NCI-H1092 treated with DMSO at 0.1 percent for 48 hours (cell line): ENCODE measurements around the gene ARMS2.

Experiments used
- DNase-seq: peaks from one replicate; lab custom pipeline; 2025; lab: John Stamatoyannopoulos, UW

ARMS2 gene

DNA sequence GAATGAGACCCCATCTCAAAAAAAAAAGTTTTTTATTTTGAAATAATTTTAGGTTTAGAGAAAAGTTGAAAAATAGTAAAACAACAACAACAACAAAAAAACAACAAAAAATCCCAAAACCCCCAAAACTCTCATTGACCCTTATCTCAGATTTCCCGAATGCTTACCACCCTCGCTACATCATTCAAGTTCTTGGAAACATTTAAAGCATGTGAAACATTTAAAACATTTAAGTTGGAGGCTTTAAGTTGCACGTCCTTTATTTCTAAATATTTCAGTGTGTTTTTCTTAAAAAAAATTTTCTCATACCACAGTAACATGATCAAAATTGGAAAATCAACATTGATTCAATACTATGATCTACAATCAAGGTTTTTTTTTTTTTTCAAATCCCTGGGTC, 382 bp upstream of the ARMS2 start:
- DNase-seq: no peak

- no peak for DNase-seq
These were observed 1.1 kb downstream of the ARMS2 start for GRCh38 chr10:122455376-122456079.

DNA sequence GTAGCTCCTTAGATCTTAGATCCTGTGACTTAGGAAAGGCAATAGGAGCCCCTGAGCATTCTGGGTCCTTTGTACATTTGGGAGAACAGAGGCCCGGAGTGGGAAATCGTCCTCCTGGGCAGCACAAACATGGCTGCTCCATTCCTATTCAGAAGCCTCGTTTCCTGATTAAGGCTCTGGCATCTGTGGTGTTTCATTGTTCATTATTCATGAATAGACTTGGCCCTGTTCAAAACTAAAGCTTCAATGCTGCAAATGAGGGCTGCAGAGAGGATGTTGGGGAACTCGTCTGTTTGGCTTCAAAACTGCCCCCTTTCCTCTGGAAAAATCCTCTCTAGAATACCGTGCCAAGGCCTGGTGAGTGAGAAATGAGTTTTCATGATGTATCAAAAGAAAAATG, 3.5 kb downstream of the ARMS2 start:
- no peak for DNase-seq

GRCh38 chr10:122458693-122459092, 4.2 kb downstream of the ARMS2 start:
- DNase-seq: no peak

DNA sequence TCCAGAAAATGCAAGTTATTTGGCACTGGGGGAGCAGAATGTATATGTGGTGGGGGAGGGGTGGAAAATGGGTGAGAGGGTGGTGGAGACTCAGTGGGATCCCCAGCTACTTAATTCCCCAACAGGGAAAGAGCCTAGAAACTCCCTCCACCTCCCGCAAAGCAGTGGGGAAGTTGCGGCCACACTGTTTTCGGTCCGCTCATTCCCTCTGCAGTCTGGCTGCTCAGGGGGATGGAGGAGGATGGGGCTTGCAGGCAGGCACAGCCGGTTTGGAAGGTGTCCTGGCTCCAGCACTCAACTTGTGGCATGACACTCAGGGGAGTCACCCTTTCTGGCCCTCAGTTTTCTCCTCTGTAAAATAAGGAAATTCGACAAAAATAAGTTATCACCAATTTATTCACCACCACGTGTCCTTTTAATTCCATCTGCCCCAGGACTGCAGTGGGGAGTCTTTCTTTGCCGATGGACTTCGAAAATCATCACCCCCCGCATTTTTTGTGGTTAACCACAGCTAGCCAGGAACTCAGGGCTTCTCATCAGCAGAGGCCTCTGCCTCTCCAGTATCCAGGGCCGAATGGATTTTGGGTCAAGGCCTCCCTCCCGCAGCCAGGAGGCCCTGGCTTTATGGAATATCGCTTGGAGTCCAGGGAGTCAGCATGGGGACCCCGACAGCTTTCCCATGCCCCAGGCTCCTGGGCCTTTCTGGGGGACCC, 5.3 kb downstream of the ARMS2 start:
- no peak for DNase-seq

DNA sequence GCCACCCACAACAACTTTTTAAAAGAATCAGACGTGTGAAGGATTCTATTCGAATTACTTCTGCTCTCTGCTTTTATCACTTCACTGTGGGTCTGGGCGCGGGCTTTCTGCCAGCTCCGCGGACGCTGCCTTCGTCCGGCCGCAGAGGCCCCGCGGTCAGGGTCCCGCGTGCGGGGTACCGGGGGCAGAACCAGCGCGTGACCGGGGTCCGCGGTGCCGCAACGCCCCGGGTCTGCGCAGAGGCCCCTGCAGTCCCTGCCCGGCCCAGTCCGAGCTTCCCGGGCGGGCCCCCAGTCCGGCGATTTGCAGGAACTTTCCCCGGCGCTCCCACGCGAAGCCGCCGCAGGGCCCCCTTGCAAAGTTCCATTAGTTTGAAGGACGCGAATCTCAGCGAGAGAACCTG, 6.4 kb downstream of the ARMS2 start:
- DNase-seq: no peak

DNA sequence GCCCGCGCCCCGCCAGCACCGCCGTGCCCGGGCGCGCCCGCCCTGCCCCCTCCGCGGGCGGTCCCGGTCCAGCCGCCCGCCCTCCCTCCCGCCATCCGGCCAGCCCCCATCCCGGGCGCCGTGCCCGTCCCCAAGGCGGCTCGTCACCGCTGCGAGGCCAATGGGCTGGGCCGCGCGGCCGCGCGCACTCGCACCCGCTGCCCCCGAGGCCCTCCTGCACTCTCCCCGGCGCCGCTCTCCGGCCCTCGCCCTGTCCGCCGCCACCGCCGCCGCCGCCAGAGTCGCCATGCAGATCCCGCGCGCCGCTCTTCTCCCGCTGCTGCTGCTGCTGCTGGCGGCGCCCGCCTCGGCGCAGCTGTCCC, 6.9 kb downstream of the ARMS2 start, which contains the start of gene HTRA1:
HTRA1 (plus strand) TSS at position 187 of the 362 bp plus-strand sequence; CDS start at position 287, 100 bp downstream.
- no peak for DNase-seq

GRCh38 chr10:122461729-122462532, 7.5 kb downstream of the ARMS2 start:
- DNase-seq: peak; percentile 5

GRCh38 chr10:122462533-122463465, 8.3 kb downstream of the ARMS2 start:
- no peak for DNase-seq

- no peak for DNase-seq
These were observed 9.2 kb downstream of the ARMS2 start for GRCh38 chr10:122463466-122464249.

- DNase-seq: no peak
These were observed 9.7 kb downstream of the ARMS2 start for GRCh38 chr10:122464250-122464510.

- peak; percentile 3 for DNase-seq
These were observed 10.1 kb downstream of the ARMS2 start for GRCh38 chr10:122464586-122464985.

GRCh38 chr10:122465401-122466040, 11.1 kb downstream of the ARMS2 start:
- no peak for DNase-seq

GRCh38 chr10:122466951-122467381, 12.5 kb downstream of the ARMS2 start:
- DNase-seq: no peak

DNA sequence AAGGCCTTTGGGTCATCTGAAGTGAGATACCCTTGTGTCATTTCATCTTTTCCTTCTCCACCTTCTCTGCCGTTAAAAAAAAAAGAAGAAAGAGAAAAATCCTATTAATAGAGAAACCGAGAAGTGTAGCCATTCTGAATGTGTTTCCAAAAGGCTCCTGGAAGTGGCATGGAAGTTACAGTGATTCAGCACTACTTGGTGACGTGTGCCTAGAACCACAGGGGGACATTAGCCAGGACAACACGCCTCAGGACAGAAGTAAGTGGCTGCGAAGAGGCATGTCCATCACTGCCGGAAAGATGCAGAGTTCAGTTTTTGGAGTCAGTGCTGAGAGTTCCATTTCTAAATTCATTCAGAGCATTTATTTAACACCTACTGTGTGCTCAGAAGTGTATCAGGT, 13.2 kb downstream of the ARMS2 start:
- DNase-seq: no peak

GRCh38 chr10:122468307-122468925, 14.0 kb downstream of the ARMS2 start:
- DNase-seq: no peak

DNA sequence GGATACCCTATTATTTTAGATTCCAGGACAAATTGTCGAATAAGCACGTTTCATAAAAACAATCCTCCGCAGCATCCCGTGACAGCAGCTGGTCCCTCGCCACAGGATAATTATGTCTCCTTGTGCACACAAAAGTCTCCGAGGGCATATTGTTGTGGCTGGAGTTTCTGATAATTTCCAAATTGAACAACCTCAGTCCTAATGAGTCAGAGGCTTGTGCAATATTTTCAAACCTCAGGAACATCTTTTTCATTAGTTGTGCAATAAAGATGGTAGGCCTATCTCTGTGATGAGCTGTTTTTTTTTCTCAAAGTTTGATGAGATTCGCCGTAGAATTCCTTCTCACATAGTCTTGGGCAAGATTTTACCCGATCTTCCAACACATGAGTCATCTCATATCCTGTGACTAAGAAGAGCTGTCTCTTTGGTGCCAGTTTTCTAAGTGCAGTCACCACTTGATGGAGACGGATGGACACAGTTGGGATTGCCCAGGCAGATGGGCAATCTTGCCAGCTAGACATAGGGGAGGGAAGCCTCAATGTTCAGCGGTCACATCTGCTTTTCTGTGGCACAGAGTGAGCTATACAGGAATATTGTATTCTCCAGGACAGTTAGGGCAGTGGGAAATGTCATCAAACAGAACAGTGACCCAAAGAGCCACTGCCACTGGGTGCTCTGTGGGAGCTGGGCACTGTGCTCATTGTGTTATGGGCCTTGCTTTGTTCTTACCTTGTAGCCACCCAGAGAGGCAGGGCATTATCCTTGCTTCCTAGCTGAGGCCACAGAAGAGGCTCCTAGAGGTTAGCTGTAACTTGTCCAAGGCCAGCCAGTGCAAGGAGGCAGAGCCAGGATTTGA, 14.7 kb downstream of the ARMS2 start:
- no peak for DNase-seq

- no peak for DNase-seq
These were observed 15.4 kb downstream of the ARMS2 start for GRCh38 chr10:122469848-122470247.

- no peak for DNase-seq
These were observed 17.2 kb downstream of the ARMS2 start for GRCh38 chr10:122471531-122472177.
